NCI-H2107 (cell line): ENCODE measurements around the gene CPEB1.

ENCODE experiments used
- DNase-seq: peaks from one replicate; lab custom pipeline; 2025; lab: John Stamatoyannopoulos, UW

The CPEB1 gene

DNA sequence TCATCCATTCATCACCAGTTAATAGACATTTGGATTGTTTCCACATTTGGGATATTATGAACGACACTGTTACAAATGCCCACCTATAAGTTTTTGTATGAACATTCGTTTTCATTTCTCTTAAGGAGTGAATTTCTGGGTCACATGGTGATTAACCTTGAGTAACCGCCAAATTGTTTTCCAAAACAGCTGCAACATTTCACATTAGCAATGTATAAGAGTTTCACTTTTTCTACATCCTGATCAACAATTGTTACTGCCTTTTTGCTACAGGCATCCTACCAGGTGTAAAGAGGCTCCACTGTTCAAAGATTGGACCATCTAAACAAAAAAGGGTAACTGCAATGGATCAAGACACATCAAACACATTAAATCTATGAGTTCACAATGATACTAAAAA lies 52.0 kb downstream of the CPEB1 start:
- no peak for DNase-seq

DNA sequence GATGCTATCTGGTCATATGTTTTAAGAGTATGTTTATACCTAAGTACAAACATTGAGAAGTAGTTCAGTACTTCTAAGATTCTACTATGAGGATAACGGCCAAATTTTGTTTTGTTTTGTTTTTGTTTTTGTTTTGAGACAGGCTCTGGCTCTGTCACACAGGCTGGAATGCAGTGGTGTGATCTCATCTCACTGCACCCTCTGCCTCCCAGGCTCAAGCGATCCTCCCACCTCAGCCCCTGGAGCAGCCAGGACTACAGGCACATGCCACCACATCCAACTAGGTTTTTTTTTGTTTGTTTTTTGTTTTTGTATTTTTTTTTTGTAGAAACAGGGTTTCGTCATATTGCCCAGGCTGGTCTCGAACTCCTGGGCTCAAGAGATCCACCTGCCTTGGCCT lies 59.4 kb downstream of the CPEB1 start:
- no peak for DNase-seq

DNA sequence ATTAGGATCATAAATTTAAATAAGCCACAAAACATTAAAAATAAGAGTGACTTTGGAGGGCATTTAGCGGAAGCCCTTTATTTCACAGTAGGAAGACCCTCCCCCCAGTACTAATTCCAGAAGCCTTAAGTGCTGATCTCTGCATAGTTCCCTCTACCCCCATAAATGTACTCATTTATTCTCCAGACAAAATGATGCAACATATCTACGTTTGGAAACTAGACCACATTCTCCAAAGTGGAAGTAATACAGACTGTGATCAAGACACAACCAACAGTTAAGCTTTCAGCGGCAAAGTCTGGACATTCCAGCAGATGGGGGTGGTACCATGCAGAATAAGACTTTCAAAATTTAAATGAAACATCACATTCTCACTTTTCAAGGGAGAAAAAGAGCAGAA lies 62.1 kb downstream of the CPEB1 start:
- no peak for DNase-seq

DNA sequence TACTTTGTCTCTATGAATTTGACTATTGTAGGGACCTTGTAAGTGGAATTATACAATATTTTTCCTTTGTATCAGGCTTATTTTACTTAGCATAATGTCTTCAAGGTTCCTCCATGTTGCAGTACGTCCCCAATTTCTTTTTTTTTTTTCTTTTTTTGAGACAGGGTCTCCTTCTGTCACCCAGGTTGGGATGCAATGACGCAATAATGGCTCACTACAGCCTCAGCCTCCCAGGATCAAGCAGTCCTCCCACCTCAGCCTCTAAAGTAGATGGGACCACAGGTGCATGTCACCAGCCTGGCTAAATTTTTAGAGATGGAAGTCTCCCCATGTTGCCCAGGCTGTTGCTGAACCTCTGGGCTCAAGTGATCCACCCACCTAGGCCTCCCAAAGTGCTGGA lies 66.5 kb downstream of the CPEB1 start:
- DNase-seq = no peak

DNA sequence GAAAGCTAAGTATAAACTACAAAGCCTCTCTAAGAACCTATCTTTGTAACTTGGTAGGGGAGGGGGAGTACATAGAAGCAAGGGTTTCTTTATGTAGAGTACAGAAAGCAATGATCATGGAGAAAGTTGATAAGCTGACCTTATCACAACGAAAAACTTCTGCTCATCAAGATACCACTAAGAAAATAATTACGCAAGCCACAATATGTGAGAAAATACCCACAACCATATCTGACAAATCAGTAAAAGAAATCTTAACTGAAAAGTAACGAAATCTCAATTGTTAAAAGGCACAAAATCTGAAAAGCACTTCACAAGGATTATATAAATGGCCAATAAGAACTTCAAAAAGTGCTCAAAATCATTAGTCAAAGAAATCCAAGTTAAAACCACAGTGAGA lies 71.8 kb downstream of the CPEB1 start:
- no peak for DNase-seq

DNA sequence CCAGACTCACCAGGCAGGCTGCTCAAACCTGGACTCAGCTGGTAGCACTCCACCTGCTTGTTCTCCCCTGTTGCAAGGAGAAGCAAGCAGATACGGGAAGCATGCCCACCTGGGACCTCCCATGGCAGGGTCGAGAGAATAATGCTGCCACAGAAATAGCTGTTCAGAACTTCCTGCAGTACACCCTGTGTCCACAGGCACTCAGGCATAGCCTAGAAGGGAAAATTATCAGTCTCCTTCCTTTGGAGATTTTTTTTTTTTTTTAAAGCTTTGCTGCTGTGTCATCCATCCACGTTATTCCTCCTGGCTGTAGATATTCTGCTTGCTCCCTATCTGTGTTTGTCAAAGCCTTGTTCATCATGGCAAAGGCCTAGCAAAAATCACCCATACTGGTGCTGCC lies 74.2 kb downstream of the CPEB1 start:
- no peak for DNase-seq

DNA sequence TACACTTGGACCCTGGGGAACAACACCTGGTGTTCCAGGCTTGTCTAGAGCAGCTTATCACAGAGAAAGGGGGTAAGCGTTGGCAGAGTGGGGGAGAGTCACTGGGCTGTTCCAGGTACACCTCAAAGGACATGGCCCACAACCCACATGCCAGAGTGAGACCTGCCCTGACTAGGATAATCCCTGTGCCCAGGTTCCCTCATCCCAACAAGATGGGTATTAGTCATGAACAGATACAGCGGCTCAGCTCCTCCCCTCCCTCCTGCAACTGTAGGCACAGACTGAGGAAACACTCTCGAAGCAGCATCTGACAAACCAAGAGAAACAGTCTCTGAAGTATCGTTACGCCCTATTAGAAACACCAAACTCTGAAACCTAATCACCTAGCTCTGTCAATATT lies 74.9 kb downstream of the CPEB1 start:
- no peak for DNase-seq

DNA sequence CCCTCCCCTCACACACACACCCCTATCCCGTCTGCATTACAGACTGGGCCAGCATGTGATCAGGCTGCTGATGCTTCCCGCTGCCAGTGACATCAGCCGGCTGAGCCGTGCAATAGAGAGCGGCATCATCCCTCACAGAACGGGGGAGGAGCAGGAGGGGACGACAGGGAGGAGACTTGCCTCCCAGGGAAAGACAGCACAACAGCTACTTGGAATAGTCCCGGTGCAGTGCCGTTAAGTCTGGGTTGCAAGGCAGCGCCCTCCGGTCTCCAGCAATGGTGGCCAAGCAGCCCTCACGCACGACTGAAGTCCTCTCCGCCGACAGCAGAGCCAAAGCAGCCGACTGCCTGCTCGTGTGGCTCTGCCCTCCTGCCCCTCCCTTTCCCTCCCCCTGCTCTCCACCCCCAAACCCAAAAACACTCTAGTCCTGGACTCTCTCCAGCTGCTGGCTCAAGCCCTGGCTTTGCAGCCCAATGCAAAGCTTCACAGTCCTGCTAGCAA lies 75.4 kb downstream of the CPEB1 start:
- DNase-seq = no peak

DNA sequence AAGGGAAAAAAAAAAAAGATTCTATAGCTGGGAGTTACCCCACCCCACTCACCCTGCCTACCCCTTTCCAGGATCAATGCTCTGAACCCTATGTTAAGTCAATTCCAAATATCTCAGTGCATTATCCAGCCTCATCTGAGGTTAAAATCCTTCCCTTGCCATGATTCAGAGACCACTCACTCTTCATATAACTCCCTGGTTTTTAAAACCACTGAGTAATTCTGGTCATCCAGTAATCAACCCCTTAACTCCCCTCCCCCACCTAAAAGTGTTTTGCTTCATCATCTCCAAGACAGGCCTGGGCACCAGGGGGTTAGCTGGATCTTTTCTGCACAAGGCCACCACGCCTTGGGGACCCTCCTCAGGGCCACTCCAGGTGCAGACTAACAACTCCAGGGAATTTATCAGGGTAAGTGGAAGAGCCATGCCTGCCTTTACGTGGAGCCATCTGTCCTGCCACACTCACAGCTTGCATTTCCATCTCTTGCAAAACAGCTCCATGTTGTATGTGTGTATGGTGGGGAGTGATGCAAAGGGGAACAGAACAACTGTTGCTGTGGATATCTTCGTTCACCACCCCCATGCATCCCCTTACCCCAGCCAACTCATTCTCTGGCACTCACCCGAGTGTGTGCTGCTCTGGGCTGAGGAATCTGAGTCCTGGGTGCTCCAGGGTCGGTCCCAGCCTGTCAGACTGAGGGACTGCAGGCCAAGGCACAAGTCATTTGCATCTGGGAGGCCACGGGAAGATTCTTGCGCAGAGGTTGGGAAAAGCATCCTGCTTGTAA lies 76.2 kb downstream of the CPEB1 start:
- DNase-seq = no peak

DNA sequence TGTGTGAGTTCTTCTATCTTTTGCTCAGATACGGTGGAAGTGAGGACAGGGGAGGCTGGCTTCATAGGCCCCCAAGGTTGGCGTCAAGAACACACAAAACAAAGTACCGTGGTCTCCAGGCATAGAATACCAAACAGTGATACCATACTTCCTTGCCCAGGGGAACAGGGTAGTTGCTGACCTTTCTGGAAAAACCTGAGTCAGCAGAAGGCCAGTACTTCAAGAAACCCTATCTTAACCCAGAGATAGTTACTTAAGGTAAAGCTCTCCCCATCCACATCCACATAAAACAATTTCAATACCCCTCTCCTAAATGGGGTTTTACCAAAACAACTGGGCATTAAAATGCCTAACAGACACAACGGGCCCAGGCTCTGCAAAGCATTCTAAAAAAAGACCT lies 77.3 kb downstream of the CPEB1 start:
- no peak for DNase-seq

DNA sequence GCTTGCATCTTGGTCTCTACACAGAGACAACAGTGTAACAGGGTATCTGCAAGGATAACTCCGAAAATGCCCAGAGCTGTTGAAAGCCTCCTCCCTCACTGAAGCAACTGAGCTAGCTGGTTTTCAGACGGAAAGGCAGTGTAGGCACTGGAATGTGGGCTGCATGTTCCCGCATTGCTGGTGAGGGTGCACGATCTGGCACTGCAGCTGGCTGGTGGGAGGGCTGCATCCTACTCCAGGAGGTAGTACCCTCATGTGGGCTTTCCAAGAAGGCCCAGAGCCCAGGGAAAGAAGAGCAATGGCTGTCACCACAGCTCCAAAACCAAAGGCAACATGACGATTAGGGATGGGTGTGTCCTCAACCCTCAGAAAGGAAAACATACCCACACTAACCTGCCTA lies 78.2 kb downstream of the CPEB1 start:
- DNase-seq = no peak

DNA sequence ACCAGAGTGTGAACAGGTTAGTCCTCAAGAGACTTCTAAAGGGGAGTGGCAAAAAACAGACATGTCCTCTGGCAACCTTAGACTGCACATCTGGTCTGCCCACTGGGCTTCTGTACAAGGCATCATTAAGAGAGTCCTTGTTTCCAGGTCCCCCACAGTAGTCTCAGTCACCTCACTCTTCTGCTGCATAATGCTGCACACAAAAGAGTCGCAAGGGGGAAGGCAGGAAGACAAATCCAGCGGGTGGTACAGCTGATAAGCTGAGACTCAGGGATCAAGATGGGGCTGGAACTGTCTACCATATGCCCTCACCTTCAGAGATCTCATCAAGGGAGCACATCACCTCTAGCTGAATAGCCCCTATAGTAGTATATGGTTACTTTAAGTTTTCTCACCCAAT lies 79.5 kb downstream of the CPEB1 start:
- no peak for DNase-seq

DNA sequence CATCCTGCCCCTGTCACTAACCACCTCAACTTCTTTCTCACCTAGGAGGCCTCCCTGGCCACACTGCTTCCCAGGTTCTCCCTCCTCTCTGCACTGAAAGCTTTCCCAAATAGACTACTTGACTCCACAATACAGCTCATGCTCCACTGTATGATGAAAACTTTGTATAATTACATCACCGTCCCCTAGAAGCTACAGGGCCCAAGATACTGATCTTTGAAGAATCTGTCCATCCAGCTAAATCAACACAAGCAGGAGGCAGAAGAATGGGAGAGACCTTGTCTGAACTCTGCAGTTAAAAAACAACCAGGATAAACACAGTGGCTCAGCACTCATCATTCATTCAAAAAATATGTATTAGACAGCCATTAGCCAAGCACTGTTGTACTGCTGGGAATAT lies 80.5 kb downstream of the CPEB1 start:
- no peak for DNase-seq

DNA sequence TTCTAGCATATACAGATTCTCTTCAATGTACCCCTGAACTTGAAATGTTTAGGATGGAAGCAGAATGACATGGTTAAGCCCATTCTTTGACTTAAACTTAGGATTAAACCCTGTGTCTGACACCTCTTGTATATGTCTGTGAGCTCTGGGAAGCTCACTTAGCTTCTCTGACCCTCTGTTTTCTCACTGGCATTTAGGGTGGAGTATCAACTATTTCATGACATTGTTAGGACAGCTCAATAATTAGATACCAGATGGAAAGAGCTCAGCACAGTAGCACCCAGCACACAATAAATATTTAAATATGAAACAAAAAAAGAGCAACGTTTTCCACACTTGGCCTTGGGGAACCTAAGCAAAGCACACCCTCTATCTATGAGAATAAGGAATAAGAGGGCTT lies 88.7 kb downstream of the CPEB1 start:
- DNase-seq = no peak

DNA sequence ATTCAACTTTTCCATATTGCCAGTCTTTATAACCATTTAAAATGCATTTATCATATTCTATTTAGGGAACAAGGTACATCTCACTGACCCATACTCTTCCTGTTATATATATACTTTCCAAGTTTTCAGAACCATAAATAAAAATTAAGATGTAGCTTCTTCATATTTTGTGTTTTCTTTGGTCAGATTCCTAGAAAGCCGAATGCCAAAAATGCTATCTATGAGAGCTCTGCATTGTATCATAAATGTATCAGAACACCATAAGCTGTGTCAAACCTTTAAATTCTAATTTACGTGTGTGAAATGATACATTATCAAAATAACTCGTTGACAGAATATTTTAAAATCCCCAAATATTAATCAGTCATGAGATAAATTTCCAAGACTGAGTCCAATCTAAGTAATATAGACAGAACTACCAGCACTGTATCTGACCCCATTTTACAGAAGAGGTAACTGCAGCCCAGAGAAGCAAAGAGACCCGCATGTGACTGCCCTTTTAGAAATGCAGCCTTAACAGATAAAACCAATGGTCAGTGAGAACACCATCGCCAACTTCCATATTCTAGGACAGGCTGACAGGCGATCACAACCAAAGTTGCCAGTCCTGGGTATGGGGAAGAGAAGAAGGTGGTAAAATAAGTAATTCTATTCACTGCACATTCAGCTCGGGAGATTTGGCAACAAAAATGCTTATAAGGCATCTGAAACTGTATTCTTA lies 90.7 kb downstream of the CPEB1 start:
- no peak for DNase-seq

DNA sequence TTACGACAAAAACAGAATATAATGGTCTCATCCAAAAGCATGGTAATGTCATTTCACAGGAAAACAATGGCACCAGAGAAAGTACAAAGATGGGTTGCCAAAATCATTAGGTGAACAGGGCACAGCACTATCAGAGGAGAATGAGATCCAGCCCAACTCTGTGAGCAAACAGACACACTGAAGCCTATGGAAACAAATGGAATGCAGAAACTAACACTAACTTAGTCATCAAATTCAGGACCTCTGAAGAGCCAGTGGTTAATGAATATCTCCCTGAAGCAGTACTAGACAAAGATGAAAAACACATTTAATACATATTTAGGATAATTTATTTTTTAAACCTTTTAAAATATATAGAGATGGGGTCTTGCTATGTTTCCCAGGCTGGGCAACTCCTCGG lies 92.3 kb downstream of the CPEB1 start:
- no peak for DNase-seq

DNA sequence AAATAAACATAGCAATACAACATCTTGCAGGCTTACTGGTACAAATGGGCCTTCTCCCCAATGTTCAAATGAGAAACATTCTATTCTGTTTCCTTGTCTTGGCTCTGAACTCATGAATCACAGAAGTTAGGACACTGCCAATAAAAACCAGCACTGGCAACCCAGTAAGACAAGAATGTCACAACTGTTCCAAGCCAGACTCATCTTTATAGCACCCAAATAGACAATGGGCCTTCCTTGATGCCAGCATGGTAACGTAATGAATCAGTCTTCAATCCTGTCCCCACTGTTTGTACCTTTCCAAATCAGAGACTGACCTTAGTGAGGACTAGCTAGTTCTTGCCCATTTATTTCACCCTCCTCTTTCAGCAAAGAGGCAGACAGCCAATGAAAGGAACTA lies 92.8 kb downstream of the CPEB1 start:
- DNase-seq = no peak

DNA sequence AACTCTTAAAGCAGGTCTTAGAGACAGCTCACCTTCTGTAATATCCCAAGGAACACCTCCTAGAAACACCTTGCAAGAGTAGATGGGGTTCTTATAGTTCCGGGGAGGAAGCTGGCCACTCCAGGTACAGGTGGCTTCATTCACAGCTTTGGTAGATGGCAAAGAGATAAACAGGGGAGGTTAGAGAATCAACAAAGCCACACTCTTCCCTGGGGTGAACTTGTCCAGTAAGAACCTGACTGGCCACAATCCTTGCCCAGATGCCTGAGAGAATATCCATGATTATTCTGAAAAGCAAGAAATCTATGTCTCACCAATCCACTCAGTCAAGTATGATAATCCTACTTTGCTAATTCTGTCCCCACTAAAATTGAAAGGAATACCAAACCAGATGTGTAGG lies 93.3 kb downstream of the CPEB1 start:
- no peak for DNase-seq

DNA sequence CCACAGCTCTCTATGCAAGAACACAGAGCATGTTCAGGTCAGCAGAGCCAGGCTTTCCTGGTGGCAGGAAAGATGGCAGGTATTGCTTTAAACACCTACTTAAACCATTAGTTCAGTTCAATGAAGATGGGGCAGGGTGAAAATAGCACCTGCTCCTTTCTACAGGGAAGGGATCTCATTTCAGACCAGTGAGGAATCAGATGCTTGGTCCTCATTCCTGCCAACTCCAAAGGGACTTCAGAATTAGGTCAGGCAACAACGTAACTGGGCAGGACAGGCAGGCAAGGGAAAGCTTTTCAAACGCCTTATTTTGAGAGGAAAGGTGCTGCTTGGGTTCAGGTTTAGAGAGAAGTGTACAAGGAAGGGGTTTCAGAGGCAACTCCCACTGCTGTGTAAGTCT lies 94.3 kb downstream of the CPEB1 start:
- no peak for DNase-seq

DNA sequence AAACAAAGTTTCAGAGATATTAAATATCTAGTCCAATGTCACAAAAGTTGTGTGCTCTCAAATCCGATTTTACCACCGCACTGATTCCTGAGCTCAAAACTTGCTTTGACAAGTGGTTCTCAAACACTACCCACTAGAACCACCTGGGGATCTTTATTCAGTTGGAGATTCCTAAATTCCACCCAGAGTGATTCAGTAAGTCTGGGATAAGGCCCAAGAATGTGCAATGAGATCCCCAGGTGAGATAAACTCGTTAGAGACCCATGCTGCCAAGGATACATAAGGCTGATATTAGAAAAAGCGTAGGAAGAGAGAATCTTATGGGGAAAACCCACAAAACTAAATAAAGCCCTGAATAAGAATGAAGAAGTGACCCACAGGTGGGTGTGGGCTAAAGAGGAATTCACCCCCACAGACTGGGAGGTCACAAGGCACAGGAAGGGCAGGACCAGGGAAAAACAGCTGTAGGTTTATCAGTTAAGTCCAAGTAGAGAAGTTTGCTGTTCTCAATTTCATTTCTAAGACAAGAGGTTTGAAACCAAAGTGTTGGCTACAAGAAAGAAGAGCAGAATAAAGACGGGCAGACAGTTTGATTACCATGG lies 95.4 kb downstream of the CPEB1 start:
- no peak for DNase-seq

DNA sequence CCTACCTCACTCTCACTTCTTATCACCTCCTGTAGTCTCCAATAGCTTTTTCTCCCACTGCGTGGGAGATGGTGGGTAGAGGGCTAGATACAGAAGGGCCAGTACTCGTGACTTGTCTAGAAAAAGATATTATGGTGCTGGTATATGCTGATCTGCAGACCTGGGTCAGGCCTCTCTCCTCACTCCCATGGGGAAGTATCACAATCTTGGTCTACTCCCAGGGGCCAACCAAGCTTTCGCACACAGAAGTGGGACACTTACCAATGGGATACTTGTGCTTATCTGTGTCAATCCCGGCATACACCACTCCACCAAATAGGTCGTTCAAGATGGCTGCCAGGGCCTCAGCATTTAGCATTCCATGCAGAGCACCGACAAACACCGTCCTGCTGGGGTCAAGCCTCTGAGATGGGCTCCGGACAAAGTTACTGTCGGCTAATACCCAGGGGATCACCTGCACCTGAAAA lies 97.9 kb downstream of the CPEB1 start:
- DNase-seq = no peak

DNA sequence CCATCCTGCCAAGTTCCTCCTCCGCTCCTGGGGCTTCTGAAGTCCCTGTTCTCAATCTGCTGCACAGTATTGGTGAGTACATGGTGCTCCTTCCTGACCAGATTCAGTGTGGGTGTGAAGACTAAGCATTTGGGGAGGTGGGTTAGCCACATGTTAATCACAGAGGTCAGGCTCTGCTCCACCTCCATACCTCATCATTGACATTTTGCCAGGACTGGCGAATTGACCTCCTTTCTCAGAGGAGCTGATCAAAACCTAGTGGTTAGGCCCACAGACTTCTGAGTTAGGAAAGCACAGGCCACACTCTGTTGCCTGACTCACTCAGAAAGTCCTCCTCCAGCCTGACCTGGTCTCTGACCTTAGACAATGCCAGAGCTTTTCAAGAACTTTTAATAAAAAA lies 98.5 kb downstream of the CPEB1 start:
- DNase-seq = no peak

DNA sequence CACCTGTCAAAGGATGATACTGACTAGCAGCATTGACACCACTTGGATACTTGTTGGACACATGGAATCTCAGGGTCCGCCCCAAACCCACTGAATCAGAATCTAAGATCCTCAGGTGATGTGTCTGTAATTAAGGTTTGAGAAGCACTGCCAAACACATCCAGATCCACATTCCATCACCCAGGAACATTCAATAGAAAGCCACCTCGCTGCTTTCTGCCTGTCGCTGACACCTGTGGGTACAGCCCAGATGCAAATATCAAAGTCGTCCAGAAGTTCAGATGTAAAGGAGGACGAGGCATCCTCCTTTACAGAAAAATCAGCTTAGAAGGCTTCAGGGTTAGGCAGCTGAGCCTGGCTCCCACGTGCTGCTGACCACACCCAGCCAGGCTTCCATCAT lies 101.7 kb downstream of the CPEB1 start:
- no peak for DNase-seq
